Medulla oblongata (tissue), 1 donor: ENCODE data around the gene ZNF428.
A peak's percentile ranks its signal among the peaks of the same experiment; 100 is the strongest.
"Not testable (repeated sequence)": the region's sequence is repeated elsewhere in the genome, so short reads cannot be mapped to it uniquely, and the experiment has no call there.

Experiments used
- DNase-seq: peaks from one replicate; pipeline ENCODE4 v3.0.0-alpha.2; 2015; ENCODE audit errors: extremely low spot score

ZNF428 gene

GRCh38 chr19:43639519-43640423, 20.3 kb upstream of the ZNF428 start, which contains the start of gene CADM4:
Gene CADM4, minus strand, starts transcription at chr19:43639850. Its CDS starts 60 bp downstream, at chr19:43639790.
- DNase-seq: no peak

- no peak for DNase-seq
These were observed 19.6 kb upstream of the ZNF428 start for GRCh38 chr19:43638995-43639518.

- peak; percentile 23 for DNase-seq
These were observed 19.0 kb upstream of the ZNF428 start for GRCh38 chr19:43638214-43638994.

GRCh38 chr19:43636121-43636683, 16.8 kb upstream of the ZNF428 start:
- DNase-seq: peak; percentile 80

- not testable (repeated sequence) for DNase-seq
These were observed 16.1 kb upstream of the ZNF428 start for GRCh38 chr19:43635561-43635940.

- DNase-seq: peak; percentile 82
These were observed 15.6 kb upstream of the ZNF428 start for GRCh38 chr19:43634872-43635560.

GRCh38 chr19:43634506-43634871, 15.1 kb upstream of the ZNF428 start:
- DNase-seq: peak; percentile 78

GRCh38 chr19:43634068-43634467, 14.6 kb upstream of the ZNF428 start:
- no peak for DNase-seq

- no peak for DNase-seq
These were observed 14.1 kb upstream of the ZNF428 start for GRCh38 chr19:43633520-43633919.

GRCh38 chr19:43631491-43631890, 12.1 kb upstream of the ZNF428 start:
- DNase-seq: no peak

GRCh38 chr19:43628646-43629326, 9.4 kb upstream of the ZNF428 start:
- no peak for DNase-seq

- DNase-seq: no peak
These were observed 7.4 kb upstream of the ZNF428 start for GRCh38 chr19:43626838-43627237.

GRCh38 chr19:43625918-43626579, 6.6 kb upstream of the ZNF428 start:
- no peak for DNase-seq

- DNase-seq: no peak
These were observed 5.5 kb upstream of the ZNF428 start for GRCh38 chr19:43624933-43625332.

GRCh38 chr19:43623889-43624670, 4.7 kb upstream of the ZNF428 start:
- DNase-seq: no peak

GRCh38 chr19:43622956-43623355, 3.5 kb upstream of the ZNF428 start:
- DNase-seq: no peak

GRCh38 chr19:43622070-43622469, 2.6 kb upstream of the ZNF428 start:
- DNase-seq: no peak

GRCh38 chr19:43620061-43621001, 902 bp upstream of the ZNF428 start:
- no peak for DNase-seq

GRCh38 chr19:43618921-43619261, 538 bp downstream of the ZNF428 start:
- peak; percentile 71 for DNase-seq
